Measurements from ENCODE around the gene ZNF286A.

DNA sequence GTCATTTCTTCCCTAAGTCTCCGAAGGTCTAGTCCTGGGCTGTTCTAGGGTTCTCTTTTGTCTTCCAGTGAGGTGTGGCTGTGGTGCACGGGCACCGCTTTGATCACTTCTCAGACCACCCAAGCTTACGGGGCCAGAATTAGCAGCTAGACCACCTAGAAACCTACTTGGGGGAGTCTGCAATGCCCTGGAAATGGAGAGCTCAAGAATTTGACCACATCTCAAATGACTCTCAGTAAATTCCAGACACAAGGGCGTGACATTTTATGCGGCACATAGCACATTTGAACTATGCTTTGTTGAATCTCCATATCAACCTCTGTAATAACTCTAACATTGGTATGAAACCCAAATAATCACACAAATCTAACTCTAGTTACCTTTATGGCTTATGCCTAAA is 40.3 kb upstream of the ZNF286A start:
- TF ChIP-seq CTCF (IDR thresholded peaks at IDR 0.05; ENCODE audit: extremely low read depth in 1 of 2, insufficient read depth in 1 of 2, low read depth in 1 of 2, low read length in 2 of 2) (no peak), EZH2 (IDR thresholded peaks at IDR 0.05; ENCODE audit: borderline replicate concordance, low read depth, low read length, severe bottlenecking) (no peak), POLR2A (IDR thresholded peaks at IDR 0.05; ENCODE audit: low read depth, low read length) (no peak), JUN (IDR thresholded peaks at IDR 0.05; ENCODE audit: borderline replicate concordance, insufficient read depth, insufficient read length, low read depth) (no peak), POLR2AphosphoS5 (IDR thresholded peaks at IDR 0.05; ENCODE audit: insufficient read depth, low read depth, low read length) (no peak), MAX (IDR thresholded peaks at IDR 0.05; ENCODE audit: insufficient read depth, insufficient read length) (no peak), MYC (IDR thresholded peaks at IDR 0.05; ENCODE audit: low read depth, low read length) (no peak), GATA2 (IDR thresholded peaks at IDR 0.05; ENCODE audit: insufficient read depth, insufficient read length, low read depth, low read length) (no peak), FOS (IDR thresholded peaks at IDR 0.05; ENCODE audit: borderline replicate concordance, insufficient read depth, low read length) (no peak)

Measured in endothelial cell of umbilical vein (primary cell).